Nephron progenitor cell (in vitro differentiated cells): ENCODE data around the gene OVOL2.

ENCODE experiments used
- DNase-seq: peaks from one replicate; pipeline ENCODE4 v3.0.0; 2021
- H3K27ac Mint-ChIP-seq: 2 replicates; pipeline ENCODE4 v1.8.0; 2021; ENCODE audit warnings: mild to moderate bottlenecking, moderate library complexity, mixed read lengths
- H3K27me3 Mint-ChIP-seq: 2 replicates; pipeline ENCODE4 v1.8.0; 2021; ENCODE audit warnings: mild to moderate bottlenecking, low read depth, mixed read lengths; ENCODE audit not compliant: poor library complexity
- H3K36me3 Mint-ChIP-seq: 2 replicates; pipeline ENCODE4 v1.8.0; 2021; ENCODE audit warnings: low read depth, mixed read lengths
- H3K4me1 Mint-ChIP-seq: 2 replicates; pipeline ENCODE4 v1.8.0; 2021; ENCODE audit warnings: mixed read lengths
- H3K4me3 Mint-ChIP-seq: 2 replicates; pipeline ENCODE4 v1.8.0; 2021; ENCODE audit warnings: mild to moderate bottlenecking, moderate library complexity, mixed read lengths
- H3K9me3 Mint-ChIP-seq: 2 replicates; pipeline ENCODE4 v1.8.0; 2021; ENCODE audit warnings: mild to moderate bottlenecking, moderate library complexity, mixed read lengths
- CTCF ChIP-seq: fragments of 200-600 bp; sonication (generic); IDR thresholded peaks from 2 replicates; pipeline ENCODE4 v1.5.0; 2021; ENCODE audit warnings: antibody characterized with exemption

OVOL2 gene

DNA sequence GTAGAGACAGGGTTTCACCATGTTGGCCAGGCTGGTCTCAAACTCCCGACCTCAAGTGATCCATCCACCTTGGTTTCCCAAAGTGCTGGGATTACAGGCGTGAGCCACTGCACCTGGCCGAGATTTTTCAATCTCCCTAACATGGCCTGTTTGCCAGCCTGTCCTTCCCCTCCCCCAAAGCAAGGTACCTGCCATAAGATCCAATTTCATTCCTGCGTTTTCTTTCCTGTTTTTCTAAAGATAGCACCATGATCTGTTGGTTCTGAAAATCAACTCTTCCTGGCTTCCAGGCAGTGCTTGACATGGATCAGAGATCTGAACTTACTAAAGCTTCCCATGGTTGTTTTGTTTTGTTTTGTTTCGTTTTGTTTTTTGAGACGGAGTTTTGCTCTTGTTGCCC, 81.4 kb downstream of the OVOL2 start:
- no peaks in the 10 kb centered on the region for H3K27me3 Mint-ChIP-seq
- peaks cover 48% of the 10 kb centered on the region for H3K4me1 Mint-ChIP-seq
- H3K4me3 Mint-ChIP-seq, result no peak overlapping the region
- peaks cover 67% of the 10 kb centered on the region for H3K36me3 Mint-ChIP-seq
- H3K27ac Mint-ChIP-seq, result peak overlapping the region; percentile 95
- no peak for DNase-seq
- TF ChIP-seq CTCF, result no peak
- no peaks in the 10 kb centered on the region for H3K9me3 Mint-ChIP-seq
